ENCODE measurements around the gene CLPX.

- TF ChIP-seq POLR2AphosphoS5 (IDR thresholded peaks at IDR 0.05; ENCODE audit: low read depth, low read length) (no peak), SIN3A (IDR thresholded peaks at IDR 0.05; ENCODE audit: borderline replicate concordance, insufficient read depth, low read length) (no peak), REST (IDR thresholded peaks at IDR 0.05; ENCODE audit: insufficient read depth in 1 of 2, low read depth in 2 of 2, low read length in 2 of 2) (no peak)
Observed at GRCh38 chr15:65100442-65100841, 84.7 kb downstream of the CLPX start.

Measured in PFSK-1 (cell line).